Measurements from ENCODE around the gene MPL. TPM values are rescaled to one million over a fixed set of nuclear protein-coding genes. Genes with fewer than 3 reads are reported as not detected.

The MPL gene
- total and polyA plus RNA-seq, 2 of the 13 experiments (the other 11 are each of a cell fraction or from before 2014, with no cell fraction given): not detected

- TF ChIP-seq XBP1 (CRISPR knock-in tag; IDR thresholded peaks at IDR 0.05) (0 out of 2 replicates have a peak, but pooled peaks have one; percentile 14), SALL1 (CRISPR knock-in tag; IDR thresholded peaks at IDR 0.05) (peak; percentile 51), ARNT2 (CRISPR knock-in tag; IDR thresholded peaks at IDR 0.05; ENCODE audit: low read depth) (peak; percentile 99), TBP (CRISPR knock-in tag; IDR thresholded peaks at IDR 0.05) (no peak), ZBTB1 (CRISPR knock-in tag; IDR thresholded peaks at IDR 0.05; ENCODE audit: borderline replicate concordance) (no peak), SIX4 (CRISPR knock-in tag; IDR thresholded peaks at IDR 0.05) (no peak), NR1H2 (CRISPR knock-in tag; IDR thresholded peaks at IDR 0.05; ENCODE audit: borderline replicate concordance, low read depth) (no peak), MTA1 (CRISPR knock-in tag; IDR thresholded peaks at IDR 0.05; ENCODE audit: borderline replicate concordance) (no peak), WIZ (CRISPR knock-in tag; IDR thresholded peaks at IDR 0.05) (no peak), ADNP (CRISPR knock-in tag; IDR thresholded peaks at IDR 0.05) (no peak), ZNF331 (CRISPR knock-in tag; IDR thresholded peaks at IDR 0.05) (no peak), ZFP37 (CRISPR knock-in tag; IDR thresholded peaks at IDR 0.05; ENCODE audit: borderline replicate concordance) (no peak), GATAD2A (CRISPR knock-in tag; IDR thresholded peaks at IDR 0.05) (no peak), ZNF513 (CRISPR knock-in tag; conservative IDR thresholded peaks at IDR 0.05) (no peak), DR1 (CRISPR knock-in tag; IDR thresholded peaks at IDR 0.05) (peak; percentile 89), YEATS4 (CRISPR knock-in tag; IDR thresholded peaks at IDR 0.05; ENCODE audit: borderline replicate concordance) (peak; percentile 65), ATF7 (IDR thresholded peaks at IDR 0.05) (no peak), ATF7 (CRISPR knock-in tag; IDR thresholded peaks at IDR 0.05) (no peak), MAZ (IDR thresholded peaks at IDR 0.05; ENCODE audit: borderline replicate concordance, low read depth, low read length) (no peak), MAZ (CRISPR knock-in tag; IDR thresholded peaks at IDR 0.05; ENCODE audit: low read depth) (peak; percentile 66; the same call in 1 of the 2 replicates), ATF6 (CRISPR knock-in tag; conservative IDR thresholded peaks at IDR 0.05) (no peak), KDM5A (IDR thresholded peaks at IDR 0.05; ENCODE audit: borderline replicate concordance, low read length) (peak; percentile 70), PCBP2 (optimal IDR thresholded peaks at IDR 0.05; ENCODE audit: low read depth, low read length, poor library complexity, severe bottlenecking) (no peak), HOXA3 (CRISPR knock-in tag; IDR thresholded peaks at IDR 0.05) (peak; percentile 60), TFAP4 (IDR thresholded peaks at IDR 0.05; ENCODE audit: borderline replicate concordance, low read depth) (no peak), ZNF382 (CRISPR knock-in tag; IDR thresholded peaks at IDR 0.05; ENCODE audit: borderline replicate concordance) (no peak), POLR2AphosphoS2 (IDR thresholded peaks at IDR 0.05; ENCODE audit: low read depth, low read length) (no peak), ZNF773 (CRISPR knock-in tag; IDR thresholded peaks at IDR 0.05; ENCODE audit: borderline replicate concordance) (no peak)
These were observed 21.4 kb downstream of the MPL start, which contains the start of gene CDC20 (continued) for GRCh38 chr1:43358746-43359693.

Data from HepG2 (cell line).